ENCODE results near the gene PHAF1. TPM values are rescaled to one million over a fixed set of nuclear protein-coding genes. Genes with fewer than 3 reads are reported as not detected.

The PHAF1 gene
- total and polyA plus RNA-seq, 9 of the 15 experiments (the other 6 are each of a cell fraction or from before 2014, with no cell fraction given): 5.1 to 25.4 (median 13.8) TPM

GRCh38 chr16:67183627-67184452 lies 74.1 kb downstream of the PHAF1 start, which contains the start of gene MATCAP1 (continued):
- TF ChIP-seq, protein P1, sequence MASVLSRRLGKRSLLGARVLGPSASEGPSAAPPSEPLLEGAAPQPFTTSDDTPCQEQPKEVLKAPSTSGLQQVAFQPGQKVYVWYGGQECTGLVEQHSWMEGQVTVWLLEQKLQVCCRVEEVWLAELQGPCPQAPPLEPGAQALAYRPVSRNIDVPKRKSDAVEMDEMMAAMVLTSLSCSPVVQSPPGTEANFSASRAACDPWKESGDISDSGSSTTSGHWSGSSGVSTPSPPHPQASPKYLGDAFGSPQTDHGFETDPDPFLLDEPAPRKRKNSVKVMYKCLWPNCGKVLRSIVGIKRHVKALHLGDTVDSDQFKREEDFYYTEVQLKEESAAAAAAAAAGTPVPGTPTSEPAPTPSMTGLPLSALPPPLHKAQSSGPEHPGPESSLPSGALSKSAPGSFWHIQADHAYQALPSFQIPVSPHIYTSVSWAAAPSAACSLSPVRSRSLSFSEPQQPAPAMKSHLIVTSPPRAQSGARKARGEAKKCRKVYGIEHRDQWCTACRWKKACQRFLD (CRISPR knock-in tag; IDR thresholded peaks at IDR 0.05): peak; percentile 79
- peak; percentile 19; the same call in 1 of the 2 replicates for TF ChIP-seq DPF2 (IDR thresholded peaks at IDR 0.05)
- no peak for TF ChIP-seq ZNF140 (CRISPR knock-in tag; IDR thresholded peaks at IDR 0.05)
- no peak for TF ChIP-seq SETDB1 (IDR thresholded peaks at IDR 0.05; ENCODE audit: low read length)
- TF ChIP-seq ZKSCAN3 (CRISPR knock-in tag; IDR thresholded peaks at IDR 0.05): no peak
- TF ChIP-seq KLF10 (CRISPR knock-in tag; IDR thresholded peaks at IDR 0.05): no peak
- TF ChIP-seq ESRRA (IDR thresholded peaks at IDR 0.05; ENCODE audit: borderline replicate concordance, low read depth): 0 out of 2 replicates have a peak, but pooled peaks have one; percentile 9
- peak; percentile 79 for TF ChIP-seq MEIS2 (IDR thresholded peaks at IDR 0.05; ENCODE audit: partially characterized antibody)
- peak; percentile 44 for TF ChIP-seq HNRNPLL (IDR thresholded peaks at IDR 0.05; ENCODE audit: low read depth, low read length, poor library complexity, severe bottlenecking)
- TF ChIP-seq MED1 (CRISPR knock-in tag; IDR thresholded peaks at IDR 0.05; ENCODE audit: borderline replicate concordance): no peak
- no peak for TF ChIP-seq ZNF707 (CRISPR knock-in tag; conservative IDR thresholded peaks at IDR 0.05)
- no peak for TF ChIP-seq ZNF592 (IDR thresholded peaks at IDR 0.05)
- TF ChIP-seq, protein P2, sequence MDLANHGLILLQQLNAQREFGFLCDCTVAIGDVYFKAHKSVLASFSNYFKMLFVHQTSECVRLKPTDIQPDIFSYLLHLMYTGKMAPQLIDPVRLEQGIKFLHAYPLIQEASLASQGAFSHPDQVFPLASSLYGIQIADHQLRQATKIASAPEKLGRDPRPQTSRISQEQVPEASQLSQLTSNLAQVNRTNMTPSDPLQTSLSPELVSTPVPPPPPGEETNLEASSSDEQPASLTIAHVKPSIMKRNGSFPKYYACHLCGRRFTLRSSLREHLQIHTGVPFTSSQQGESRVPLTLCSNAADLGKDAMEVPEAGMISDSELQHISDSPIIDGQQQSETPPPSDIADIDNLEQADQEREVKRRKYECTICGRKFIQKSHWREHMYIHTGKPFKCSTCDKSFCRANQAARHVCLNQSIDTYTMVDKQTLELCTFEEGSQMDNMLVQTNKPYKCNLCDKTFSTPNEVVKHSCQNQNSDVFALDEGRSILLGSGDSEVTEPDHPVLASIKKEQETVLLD (IDR thresholded peaks at IDR 0.05): no peak
- TF ChIP-seq POLR2G (IDR thresholded peaks at IDR 0.05; ENCODE audit: low read depth, low read length): peak; percentile 78
- no peak for TF ChIP-seq GTF2A2 (tag; IDR thresholded peaks at IDR 0.05)
- TF ChIP-seq POLR2A (conservative IDR thresholded peaks at IDR 0.05): peak; percentile 88
- 0 out of 2 replicates have a peak, but pooled peaks have one; percentile 45 for TF ChIP-seq ZNF175 (CRISPR knock-in tag; IDR thresholded peaks at IDR 0.05; ENCODE audit: low read depth)
- no peak for TF ChIP-seq ZNF124 (CRISPR knock-in tag; IDR thresholded peaks at IDR 0.05)
- TF ChIP-seq BRF1 (IDR thresholded peaks at IDR 0.05; ENCODE audit: borderline replicate concordance, extremely low read depth, insufficient read length): no peak
- no peak for TF ChIP-seq TARDBP (IDR thresholded peaks at IDR 0.05)
- no peak for TF ChIP-seq ZFP1 (CRISPR knock-in tag; IDR thresholded peaks at IDR 0.05)
- TF ChIP-seq MXD1 (CRISPR knock-in tag; IDR thresholded peaks at IDR 0.05; ENCODE audit: borderline replicate concordance, poor library complexity, severe bottlenecking): no peak

All from K562 (cell line).